ENCODE measurements around the gene CTPS1. TPM values are rescaled to one million over a fixed set of nuclear protein-coding genes. Genes with fewer than 3 reads are reported as not detected.

Gene CTPS1
- total RNA-seq, 1 donor from 2014 or later: 41.8 TPM

DNA sequence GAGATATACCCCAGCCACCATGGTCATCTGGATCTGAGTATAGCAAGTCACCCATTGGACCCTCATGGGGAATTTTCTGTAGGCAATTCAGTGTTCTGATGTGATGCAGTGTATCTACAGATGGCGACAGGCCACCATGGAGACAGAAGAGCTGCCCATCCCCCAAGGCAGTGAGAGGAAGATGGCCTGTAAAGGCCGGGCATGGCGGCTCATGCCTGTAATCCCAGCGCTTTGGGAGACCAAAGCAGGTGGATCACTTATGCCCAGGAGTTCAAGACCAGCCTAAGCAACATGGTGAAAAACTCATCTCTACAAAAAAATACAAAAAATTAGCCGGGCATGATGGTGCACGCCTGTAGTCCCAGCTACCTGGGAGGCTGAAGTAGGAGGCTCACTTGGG lies 41.1 kb upstream of the CTPS1 start:
- H3K27ac Mint-ChIP-seq: no peak overlapping the region
- H3K4me1 Mint-ChIP-seq: no peaks in the 10 kb centered on the region
- no peaks in the 10 kb centered on the region for H3K36me3 Mint-ChIP-seq
- no peak for DNase-seq (ENCODE audit: low spot score in 2 of 2, unreplicated experiment in 2 of 2)
- no peaks in the 10 kb centered on the region for H3K9me3 Mint-ChIP-seq
- no peaks in the 10 kb centered on the region for H3K27me3 Mint-ChIP-seq (ENCODE audit: low read depth)
- no peak overlapping the region for H3K4me3 Mint-ChIP-seq
- TF ChIP-seq, protein P1, sequence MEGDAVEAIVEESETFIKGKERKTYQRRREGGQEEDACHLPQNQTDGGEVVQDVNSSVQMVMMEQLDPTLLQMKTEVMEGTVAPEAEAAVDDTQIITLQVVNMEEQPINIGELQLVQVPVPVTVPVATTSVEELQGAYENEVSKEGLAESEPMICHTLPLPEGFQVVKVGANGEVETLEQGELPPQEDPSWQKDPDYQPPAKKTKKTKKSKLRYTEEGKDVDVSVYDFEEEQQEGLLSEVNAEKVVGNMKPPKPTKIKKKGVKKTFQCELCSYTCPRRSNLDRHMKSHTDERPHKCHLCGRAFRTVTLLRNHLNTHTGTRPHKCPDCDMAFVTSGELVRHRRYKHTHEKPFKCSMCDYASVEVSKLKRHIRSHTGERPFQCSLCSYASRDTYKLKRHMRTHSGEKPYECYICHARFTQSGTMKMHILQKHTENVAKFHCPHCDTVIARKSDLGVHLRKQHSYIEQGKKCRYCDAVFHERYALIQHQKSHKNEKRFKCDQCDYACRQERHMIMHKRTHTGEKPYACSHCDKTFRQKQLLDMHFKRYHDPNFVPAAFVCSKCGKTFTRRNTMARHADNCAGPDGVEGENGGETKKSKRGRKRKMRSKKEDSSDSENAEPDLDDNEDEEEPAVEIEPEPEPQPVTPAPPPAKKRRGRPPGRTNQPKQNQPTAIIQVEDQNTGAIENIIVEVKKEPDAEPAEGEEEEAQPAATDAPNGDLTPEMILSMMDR (IDR thresholded peaks at IDR 0.05; ENCODE audit: unreplicated experiment): no peak

DNA sequence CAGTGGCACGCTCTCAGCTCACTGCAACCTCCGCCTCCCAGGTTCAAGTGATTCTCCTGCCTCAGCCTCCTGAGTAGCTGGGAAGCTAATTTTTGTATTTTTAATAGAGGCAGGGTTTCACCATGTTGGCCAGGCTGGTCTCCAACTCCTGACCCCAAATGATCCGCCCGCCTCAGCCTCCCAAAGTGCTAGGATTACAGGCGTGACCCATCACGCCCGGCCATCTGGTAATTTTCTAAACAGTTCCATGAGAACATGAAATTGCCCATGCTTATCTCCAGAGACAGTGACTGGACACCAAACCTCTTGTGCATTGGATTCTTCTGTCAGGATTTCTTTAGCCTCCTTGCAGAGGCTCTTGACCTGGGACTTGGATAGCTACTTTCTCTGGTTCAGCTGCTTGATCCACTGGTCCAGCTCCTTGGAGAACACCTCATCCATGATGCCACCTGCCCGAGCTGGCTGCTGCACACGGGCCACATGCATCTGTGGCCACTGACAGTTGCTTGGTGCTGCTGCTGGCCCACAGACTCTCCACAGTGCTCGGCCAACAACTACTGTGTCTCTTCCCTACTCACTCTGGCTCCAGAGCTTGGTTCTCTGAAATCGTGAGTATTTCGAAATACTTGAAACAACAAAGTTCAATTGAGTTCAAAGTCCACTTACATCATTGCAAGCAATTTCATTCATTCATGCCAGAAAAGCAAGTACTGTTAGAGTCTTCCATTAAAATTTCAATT lies 40.0 kb upstream of the CTPS1 start:
- no peaks in the 10 kb centered on the region for H3K36me3 Mint-ChIP-seq
- H3K4me1 Mint-ChIP-seq: no peaks in the 10 kb centered on the region
- H3K4me3 Mint-ChIP-seq: no peak overlapping the region
- H3K27me3 Mint-ChIP-seq (ENCODE audit: low read depth): no peaks in the 10 kb centered on the region
- DNase-seq (ENCODE audit: low spot score in 2 of 2, unreplicated experiment in 2 of 2): no peak
- TF ChIP-seq, protein P1 (IDR thresholded peaks at IDR 0.05; ENCODE audit: unreplicated experiment): no peak
- H3K9me3 Mint-ChIP-seq: peaks cover under 1% of the 10 kb centered on the region
- no peak overlapping the region for H3K27ac Mint-ChIP-seq

DNA sequence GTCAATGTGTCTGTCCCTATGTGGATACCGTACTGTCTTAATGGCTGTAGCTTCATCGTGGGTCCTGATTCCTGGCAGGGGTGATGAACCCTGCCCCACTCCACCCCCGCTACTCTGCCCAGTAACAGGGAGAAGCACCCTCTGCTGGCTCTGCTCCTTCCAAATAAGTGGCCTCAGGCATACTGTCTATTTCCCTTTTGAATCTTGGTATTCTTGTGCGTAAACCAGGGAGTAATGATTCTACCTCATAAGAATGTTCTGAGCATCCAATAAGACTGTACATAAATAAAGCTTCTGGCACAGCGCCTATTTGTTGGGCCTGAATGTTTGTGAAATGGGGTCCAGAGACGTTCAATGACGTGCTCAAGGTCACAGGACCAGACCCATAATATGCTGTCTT lies 35.2 kb upstream of the CTPS1 start:
- Mint-ChIP-seq H3K27ac (peak overlapping the region; percentile 83), H3K9me3 (peaks cover 12% of the 10 kb centered on the region), H3K36me3 (peaks cover 3% of the 10 kb centered on the region), H3K4me1 (peaks cover 3% of the 10 kb centered on the region), H3K27me3 (ENCODE audit: low read depth) (no peaks in the 10 kb centered on the region), H3K4me3 (no peak overlapping the region)
- no peak for DNase-seq (ENCODE audit: low spot score in 2 of 2, unreplicated experiment in 2 of 2)
- TF ChIP-seq, protein P1 (IDR thresholded peaks at IDR 0.05; ENCODE audit: unreplicated experiment): no peak

DNA sequence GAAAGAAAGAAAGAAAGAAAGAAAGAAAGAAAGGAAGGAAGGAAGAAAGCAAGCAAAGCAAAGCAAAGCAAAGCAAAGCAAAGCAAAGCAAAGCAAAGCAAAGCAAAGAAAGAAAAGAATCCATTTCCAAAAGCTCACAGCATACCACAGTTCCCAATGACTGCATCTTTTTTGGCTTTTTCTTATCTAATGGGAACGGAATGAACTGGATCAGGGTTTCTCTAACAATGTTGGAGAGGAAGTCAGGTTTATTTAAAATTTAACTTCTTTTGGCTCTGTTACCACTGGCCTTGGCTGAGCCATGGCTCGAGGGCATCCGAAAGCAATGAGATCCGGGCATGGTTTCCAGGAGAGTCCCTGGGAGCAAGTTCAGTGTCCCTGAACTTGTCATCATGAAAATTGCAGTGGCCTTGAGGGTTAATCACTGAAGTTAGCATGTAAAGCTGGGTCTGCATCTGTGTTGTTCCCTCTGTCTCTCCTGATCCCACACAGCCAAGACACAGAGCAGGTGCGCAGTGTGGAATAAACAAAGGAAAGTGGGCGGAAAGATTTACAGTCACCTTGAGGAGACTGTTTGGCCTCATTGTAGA lies 34.6 kb upstream of the CTPS1 start:
- peak overlapping the region; percentile 83 for H3K27ac Mint-ChIP-seq
- H3K4me3 Mint-ChIP-seq: no peak overlapping the region
- H3K9me3 Mint-ChIP-seq: peaks cover 12% of the 10 kb centered on the region
- H3K27me3 Mint-ChIP-seq (ENCODE audit: low read depth): peaks cover under 1% of the 10 kb centered on the region
- peaks cover 3% of the 10 kb centered on the region for H3K36me3 Mint-ChIP-seq
- TF ChIP-seq, protein P1 (IDR thresholded peaks at IDR 0.05; ENCODE audit: unreplicated experiment): no peak
- H3K4me1 Mint-ChIP-seq: peaks cover 3% of the 10 kb centered on the region
- no peak for DNase-seq (ENCODE audit: low spot score in 2 of 2, unreplicated experiment in 2 of 2)

DNA sequence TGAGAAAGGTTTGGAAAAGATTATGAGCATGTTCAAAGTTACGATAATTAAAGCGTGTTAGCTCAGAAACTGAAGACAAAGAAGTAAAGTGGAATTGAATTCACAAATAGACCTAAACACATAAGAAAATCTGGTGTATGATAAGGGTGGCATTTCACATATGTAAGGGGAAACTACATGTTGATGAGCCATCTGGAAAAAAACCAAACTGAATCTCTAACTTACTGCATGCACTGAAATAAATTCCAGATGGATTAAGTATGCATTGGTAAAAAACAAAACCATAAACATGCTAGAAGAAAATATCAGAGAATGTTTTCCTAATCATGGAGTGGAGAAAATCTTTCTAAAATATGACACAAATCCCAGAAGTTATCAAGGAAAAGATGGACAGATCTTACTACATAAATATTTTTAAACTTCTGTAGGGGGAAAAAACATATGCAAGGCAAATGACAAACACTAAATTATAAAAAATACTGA lies 34.0 kb upstream of the CTPS1 start:
- H3K36me3 Mint-ChIP-seq: peaks cover 3% of the 10 kb centered on the region
- peaks cover 3% of the 10 kb centered on the region for H3K4me1 Mint-ChIP-seq
- H3K27me3 Mint-ChIP-seq (ENCODE audit: low read depth): peaks cover 1% of the 10 kb centered on the region
- no peak for DNase-seq (ENCODE audit: low spot score in 2 of 2, unreplicated experiment in 2 of 2)
- no peak overlapping the region for H3K27ac Mint-ChIP-seq
- H3K9me3 Mint-ChIP-seq: peaks cover 12% of the 10 kb centered on the region
- TF ChIP-seq, protein P1 (IDR thresholded peaks at IDR 0.05; ENCODE audit: unreplicated experiment): no peak
- no peak overlapping the region for H3K4me3 Mint-ChIP-seq

Data from mesothelial cell of epicardium (in vitro differentiated cells).